ENCODE measurements around the gene ARIH1.
"Not testable (repeated sequence)": the region's sequence is repeated elsewhere in the genome, so short reads cannot be mapped to it uniquely, and the experiment has no call there.

ARIH1 gene

DNA sequence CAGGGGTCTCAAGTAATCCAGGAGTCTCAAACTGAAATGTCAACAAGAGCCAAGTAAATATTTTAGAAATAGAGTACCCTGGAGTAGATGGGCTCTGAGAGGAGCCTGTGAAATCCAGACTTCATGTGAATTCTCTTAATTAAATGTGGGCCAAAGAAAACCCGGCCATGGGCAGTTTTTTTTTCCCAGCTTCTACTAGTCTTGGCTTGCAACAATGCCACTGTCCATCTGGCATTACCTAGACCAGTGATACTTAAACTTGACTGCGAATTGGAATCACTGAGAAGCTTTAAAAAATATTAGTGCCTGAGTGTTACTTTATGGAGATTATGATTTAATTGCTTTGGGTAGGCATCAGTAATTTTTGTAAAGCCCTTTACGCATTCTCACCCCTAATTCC is 114.0 kb downstream of the ARIH1 start:
- H3K9me3 ChIP-seq (ENCODE audit: control insufficient read depth, low read length) = no peaks in the 10 kb centered on the region
- no peaks in the 10 kb centered on the region for H3K4me1 ChIP-seq (ENCODE audit: control insufficient read depth, insufficient read depth, low read length)
- no peak overlapping the region for H3K4me3 ChIP-seq (ENCODE audit: low read length)
- no peaks in the 10 kb centered on the region for H3K36me3 ChIP-seq (ENCODE audit: control insufficient read depth, insufficient read depth, low read length)
- no peaks in the 10 kb centered on the region for H3K27me3 ChIP-seq (ENCODE audit: control insufficient read depth, insufficient read depth, low read length)
- no peak overlapping the region for H3K9ac ChIP-seq (ENCODE audit: low read length)

DNA sequence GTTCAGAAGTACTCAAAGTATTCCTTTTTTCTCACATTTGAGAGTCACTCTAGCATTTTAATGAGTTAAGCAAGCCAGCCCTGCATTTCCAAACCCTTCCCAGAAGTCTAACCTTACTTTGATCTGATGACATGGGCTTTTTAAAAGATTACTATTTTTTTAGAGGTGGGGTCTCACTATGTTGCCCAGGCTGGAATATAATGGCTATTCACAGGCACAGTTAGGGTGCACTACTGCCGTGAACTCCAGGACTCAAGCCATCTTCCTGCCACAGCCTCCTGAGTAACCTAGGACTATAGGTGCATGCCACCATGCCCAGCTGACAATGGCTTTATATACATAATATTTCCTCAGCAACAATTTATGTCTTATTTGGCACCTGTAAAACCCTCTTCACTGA is 116.3 kb downstream of the ARIH1 start:
- Histone ChIP-seq H3K4me1 (ENCODE audit: control insufficient read depth, insufficient read depth, low read length) (no peaks in the 10 kb centered on the region), H3K9ac (ENCODE audit: low read length) (no peak overlapping the region), H3K4me3 (ENCODE audit: low read length) (no peak overlapping the region), H3K9me3 (ENCODE audit: control insufficient read depth, low read length) (no peaks in the 10 kb centered on the region), H3K27me3 (ENCODE audit: control insufficient read depth, insufficient read depth, low read length) (no peaks in the 10 kb centered on the region), H3K36me3 (ENCODE audit: control insufficient read depth, insufficient read depth, low read length) (no peaks in the 10 kb centered on the region)

DNA sequence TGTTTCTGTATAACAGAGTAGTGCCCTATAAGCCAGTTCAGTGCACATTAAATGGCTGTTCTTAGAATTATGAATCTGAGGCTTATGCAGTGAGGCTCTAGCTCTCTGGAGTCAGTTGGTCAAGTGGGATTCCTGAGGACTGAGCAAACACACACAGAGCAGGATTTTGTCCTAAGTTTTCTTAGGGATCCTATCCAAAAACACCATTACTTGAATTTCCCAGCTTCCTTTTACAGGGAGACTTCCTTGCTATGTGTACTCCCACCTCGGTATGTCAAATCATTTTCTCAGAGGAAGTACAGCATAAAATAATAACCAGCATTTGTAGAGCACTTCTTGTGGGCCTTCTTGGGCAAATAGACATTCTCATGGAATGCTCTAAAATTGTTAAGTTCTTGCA is 117.2 kb downstream of the ARIH1 start:
- Histone ChIP-seq H3K36me3 (ENCODE audit: control insufficient read depth, insufficient read depth, low read length) (no peaks in the 10 kb centered on the region), H3K4me1 (ENCODE audit: control insufficient read depth, insufficient read depth, low read length) (no peaks in the 10 kb centered on the region), H3K9me3 (ENCODE audit: control insufficient read depth, low read length) (no peaks in the 10 kb centered on the region), H3K27me3 (ENCODE audit: control insufficient read depth, insufficient read depth, low read length) (no peaks in the 10 kb centered on the region), H3K4me3 (ENCODE audit: low read length) (no peak overlapping the region), H3K9ac (ENCODE audit: low read length) (no peak overlapping the region)

DNA sequence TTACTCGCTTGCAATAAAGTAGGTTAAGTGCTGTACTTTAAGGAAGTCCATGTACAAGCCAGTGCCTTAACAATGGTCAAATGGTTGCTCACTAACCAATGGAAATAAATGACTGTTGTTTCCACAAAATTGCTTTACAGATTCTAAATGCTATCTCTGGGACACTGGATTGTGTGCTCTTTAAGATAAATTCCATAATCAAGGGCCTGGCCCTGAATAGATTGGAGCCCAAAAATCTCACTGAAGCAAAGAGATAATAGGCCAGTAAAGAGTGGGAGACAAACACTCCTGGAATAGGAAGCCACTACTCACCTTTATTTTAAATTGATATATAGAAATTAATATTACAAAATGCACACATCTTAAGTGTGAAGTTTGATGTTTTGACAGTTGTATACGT is 118.0 kb downstream of the ARIH1 start:
- Histone ChIP-seq H3K9ac (ENCODE audit: low read length) (no peak overlapping the region), H3K36me3 (ENCODE audit: control insufficient read depth, insufficient read depth, low read length) (no peaks in the 10 kb centered on the region), H3K4me1 (ENCODE audit: control insufficient read depth, insufficient read depth, low read length) (no peaks in the 10 kb centered on the region), H3K9me3 (ENCODE audit: control insufficient read depth, low read length) (no peaks in the 10 kb centered on the region), H3K4me3 (ENCODE audit: low read length) (no peak overlapping the region), H3K27me3 (ENCODE audit: control insufficient read depth, insufficient read depth, low read length) (no peaks in the 10 kb centered on the region)

DNA sequence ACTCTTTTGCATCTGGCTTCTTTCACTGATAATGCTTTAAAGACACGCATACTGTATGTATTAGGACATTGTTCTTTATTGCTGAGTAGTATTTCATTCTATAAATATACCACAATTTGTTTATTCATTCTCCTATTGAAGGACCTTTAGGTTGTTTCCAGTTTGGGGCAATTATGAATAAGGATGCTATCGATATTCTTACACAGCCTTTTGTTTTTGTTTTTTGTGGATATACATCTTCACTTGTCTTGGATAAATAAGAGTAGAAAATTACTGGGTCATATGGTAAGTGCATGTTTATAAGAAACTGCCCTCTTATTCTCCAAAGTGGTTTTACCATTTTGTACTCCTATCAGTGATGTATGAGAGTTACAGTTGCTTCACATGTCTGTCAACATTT is 118.5 kb downstream of the ARIH1 start:
- Histone ChIP-seq H3K36me3 (ENCODE audit: control insufficient read depth, insufficient read depth, low read length) (no peaks in the 10 kb centered on the region), H3K27me3 (ENCODE audit: control insufficient read depth, insufficient read depth, low read length) (no peaks in the 10 kb centered on the region), H3K4me1 (ENCODE audit: control insufficient read depth, insufficient read depth, low read length) (no peaks in the 10 kb centered on the region), H3K4me3 (ENCODE audit: low read length) (no peak overlapping the region), H3K9me3 (ENCODE audit: control insufficient read depth, low read length) (no peaks in the 10 kb centered on the region), H3K9ac (ENCODE audit: low read length) (no peak overlapping the region)

DNA sequence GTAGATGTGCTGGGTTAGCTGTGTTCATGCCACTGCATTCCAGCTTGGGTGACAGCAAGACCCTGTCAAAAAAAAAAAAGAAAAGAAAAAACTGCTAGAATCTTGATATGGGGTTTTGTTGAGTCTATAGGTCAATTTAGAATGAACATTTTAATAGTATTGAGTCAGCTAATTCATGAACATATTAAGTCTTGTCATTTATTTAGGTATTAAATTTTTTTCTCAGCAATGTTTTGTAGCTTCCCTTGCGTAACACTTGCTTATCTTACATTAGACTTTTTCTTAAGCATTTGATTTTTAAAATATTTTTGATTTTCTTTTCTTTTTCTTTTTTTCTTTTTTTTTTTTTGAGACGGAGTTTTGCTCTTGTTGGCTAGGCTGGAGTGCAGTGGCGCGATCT is 119.7 kb downstream of the ARIH1 start:
- H3K27me3 ChIP-seq (ENCODE audit: control insufficient read depth, insufficient read depth, low read length) = no peaks in the 10 kb centered on the region
- no peak overlapping the region for H3K4me3 ChIP-seq (ENCODE audit: low read length)
- H3K9me3 ChIP-seq (ENCODE audit: control insufficient read depth, low read length) = no peaks in the 10 kb centered on the region
- no peaks in the 10 kb centered on the region for H3K36me3 ChIP-seq (ENCODE audit: control insufficient read depth, insufficient read depth, low read length)
- H3K9ac ChIP-seq (ENCODE audit: low read length) = no peak overlapping the region
- H3K4me1 ChIP-seq (ENCODE audit: control insufficient read depth, insufficient read depth, low read length) = no peaks in the 10 kb centered on the region

DNA sequence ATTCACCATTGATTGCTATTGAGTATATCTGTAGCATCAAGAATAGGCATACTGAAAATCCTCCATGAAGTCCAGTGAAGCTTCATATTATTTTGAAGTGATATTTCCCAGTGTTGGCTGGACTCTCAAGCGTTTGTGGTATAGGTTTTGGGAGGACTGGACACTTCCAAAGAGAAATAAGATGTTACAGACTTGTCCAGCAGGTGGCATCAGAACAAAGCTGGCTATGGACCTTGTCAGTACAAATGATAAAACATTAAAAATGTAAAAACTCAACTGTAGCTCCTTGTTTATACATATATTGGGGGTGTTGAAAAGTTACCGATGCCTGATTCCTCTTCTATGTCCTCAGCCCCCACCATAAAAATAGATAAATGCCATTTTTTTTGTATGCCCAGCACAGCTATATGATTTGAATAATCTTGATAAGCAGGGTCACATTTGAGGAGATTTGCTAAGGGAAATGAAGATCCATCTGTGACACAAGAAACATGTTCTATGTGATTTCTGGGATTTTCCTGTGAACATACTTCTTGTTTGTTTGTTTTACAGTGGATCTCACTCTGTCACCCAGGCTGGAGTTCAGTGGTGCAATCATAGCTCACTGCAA is 125.8 kb downstream of the ARIH1 start:
- no peaks in the 10 kb centered on the region for H3K4me1 ChIP-seq (ENCODE audit: control insufficient read depth, insufficient read depth, low read length)
- H3K9me3 ChIP-seq (ENCODE audit: control insufficient read depth, low read length) = no peaks in the 10 kb centered on the region
- no peaks in the 10 kb centered on the region for H3K36me3 ChIP-seq (ENCODE audit: control insufficient read depth, insufficient read depth, low read length)
- H3K27me3 ChIP-seq (ENCODE audit: control insufficient read depth, insufficient read depth, low read length) = no peaks in the 10 kb centered on the region
- H3K4me3 ChIP-seq (ENCODE audit: low read length) = no peak overlapping the region
- no peak overlapping the region for H3K9ac ChIP-seq (ENCODE audit: low read length)

DNA sequence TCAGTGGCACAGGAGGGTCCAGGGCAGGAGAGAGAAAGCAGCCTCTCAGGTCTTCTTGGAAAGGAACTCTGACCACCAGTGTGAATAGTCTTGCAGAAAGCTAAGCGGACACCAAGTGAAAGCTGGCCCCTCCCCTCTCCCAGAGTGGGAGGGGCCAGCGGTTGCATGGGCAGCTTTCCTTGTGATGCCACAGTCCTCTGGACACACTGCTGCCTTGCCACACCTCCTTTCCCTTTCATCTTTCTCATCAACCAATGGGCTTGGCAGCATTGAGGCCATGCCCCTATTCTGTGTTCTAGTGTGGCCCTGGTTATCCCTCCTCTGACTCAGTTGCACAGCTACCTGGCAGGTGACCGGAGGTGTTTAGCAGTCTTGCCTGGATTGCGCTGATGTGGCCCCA is 130.7 kb downstream of the ARIH1 start:
- H3K27me3 ChIP-seq (ENCODE audit: control insufficient read depth, insufficient read depth, low read length) = no peaks in the 10 kb centered on the region
- H3K9me3 ChIP-seq (ENCODE audit: control insufficient read depth, low read length) = no peaks in the 10 kb centered on the region
- H3K4me1 ChIP-seq (ENCODE audit: control insufficient read depth, insufficient read depth, low read length) = no peaks in the 10 kb centered on the region
- no peak overlapping the region for H3K9ac ChIP-seq (ENCODE audit: low read length)
- H3K36me3 ChIP-seq (ENCODE audit: control insufficient read depth, insufficient read depth, low read length) = no peaks in the 10 kb centered on the region
- H3K4me3 ChIP-seq (ENCODE audit: low read length) = no peak overlapping the region

DNA sequence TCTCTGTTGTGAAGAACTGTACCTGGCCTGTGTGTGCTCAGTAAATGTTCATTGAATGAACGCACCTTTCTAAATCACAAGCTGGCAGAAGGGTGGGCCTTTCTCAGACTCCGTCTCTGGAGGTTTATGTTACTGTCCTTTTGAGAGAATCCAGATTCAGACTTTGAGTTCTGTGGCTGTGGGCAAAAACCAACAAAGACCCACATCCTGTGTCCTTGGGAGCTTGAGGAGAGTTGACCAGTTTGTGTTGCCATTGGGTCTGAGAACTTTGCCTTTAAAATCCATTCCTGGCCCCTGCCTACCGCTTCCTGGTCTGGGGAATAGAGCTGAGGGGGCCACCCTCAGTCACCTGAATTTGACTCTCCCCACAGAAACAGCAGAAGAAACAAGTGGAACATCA is 134.0 kb downstream of the ARIH1 start:
- not testable (repeated sequence) for H3K9ac ChIP-seq (ENCODE audit: low read length)

DNA sequence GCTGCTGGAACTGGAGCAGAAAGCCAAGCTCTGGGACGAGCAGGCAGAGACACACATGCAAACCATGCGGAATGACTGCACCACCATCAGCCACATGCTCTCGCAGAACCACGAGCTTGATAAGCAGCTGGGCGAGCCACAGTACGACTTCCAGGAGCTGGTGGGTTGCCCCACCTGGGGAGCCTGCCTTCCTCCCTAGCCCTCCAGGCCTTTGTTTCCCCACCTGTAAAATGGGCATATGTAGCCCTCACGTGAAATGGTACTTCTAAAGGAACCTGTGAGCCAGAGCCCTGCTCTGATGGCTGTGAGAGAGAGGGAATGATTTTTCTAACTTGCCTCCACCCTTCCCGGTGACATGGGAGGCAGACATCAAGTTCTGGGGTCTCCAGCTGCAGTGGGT is 135.7 kb downstream of the ARIH1 start:
- no peaks in the 10 kb centered on the region for H3K9me3 ChIP-seq (ENCODE audit: control insufficient read depth, low read length)
- no peaks in the 10 kb centered on the region for H3K4me1 ChIP-seq (ENCODE audit: control insufficient read depth, insufficient read depth, low read length)
- no peaks in the 10 kb centered on the region for H3K36me3 ChIP-seq (ENCODE audit: control insufficient read depth, insufficient read depth, low read length)
- H3K9ac ChIP-seq (ENCODE audit: low read length) = no peak overlapping the region
- no peaks in the 10 kb centered on the region for H3K27me3 ChIP-seq (ENCODE audit: control insufficient read depth, insufficient read depth, low read length)
- no peak overlapping the region for H3K4me3 ChIP-seq (ENCODE audit: low read length)

More for the DNA sequence above, 134.0 kb downstream of the ARIH1 start:
- H3K4me1 ChIP-seq (ENCODE audit: control insufficient read depth, insufficient read depth, low read length); H3K36me3 ChIP-seq (ENCODE audit: control insufficient read depth, insufficient read depth, low read length); H3K9me3 ChIP-seq (ENCODE audit: control insufficient read depth, low read length); H3K27me3 ChIP-seq (ENCODE audit: control insufficient read depth, insufficient read depth, low read length); H3K4me3 ChIP-seq (ENCODE audit: low read length): not testable (repeated sequence)

DNA sequence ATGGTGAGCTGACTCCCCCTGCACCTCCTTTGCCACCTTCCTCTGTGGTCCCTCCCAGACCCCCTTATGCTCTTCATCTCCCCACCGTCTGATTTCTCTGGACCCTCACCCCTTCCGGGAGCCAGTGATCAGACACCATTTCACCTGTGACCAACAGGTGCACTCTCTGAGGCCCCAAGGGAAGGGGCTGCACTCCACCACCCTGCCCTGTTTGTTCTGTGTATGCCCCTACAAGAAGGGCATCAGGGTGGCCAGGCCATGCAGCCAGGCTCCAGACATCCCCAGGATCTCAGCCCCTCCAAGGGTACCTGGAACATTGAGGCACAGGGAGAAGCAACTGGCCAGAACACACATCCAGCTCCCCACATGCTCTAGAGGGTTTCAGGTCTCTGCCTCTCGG is 138.2 kb downstream of the ARIH1 start:
- not testable (repeated sequence) for H3K4me1 ChIP-seq (ENCODE audit: control insufficient read depth, insufficient read depth, low read length); H3K9me3 ChIP-seq (ENCODE audit: control insufficient read depth, low read length); H3K9ac ChIP-seq (ENCODE audit: low read length); H3K4me3 ChIP-seq (ENCODE audit: low read length); H3K36me3 ChIP-seq (ENCODE audit: control insufficient read depth, insufficient read depth, low read length); H3K27me3 ChIP-seq (ENCODE audit: control insufficient read depth, insufficient read depth, low read length)

DNA sequence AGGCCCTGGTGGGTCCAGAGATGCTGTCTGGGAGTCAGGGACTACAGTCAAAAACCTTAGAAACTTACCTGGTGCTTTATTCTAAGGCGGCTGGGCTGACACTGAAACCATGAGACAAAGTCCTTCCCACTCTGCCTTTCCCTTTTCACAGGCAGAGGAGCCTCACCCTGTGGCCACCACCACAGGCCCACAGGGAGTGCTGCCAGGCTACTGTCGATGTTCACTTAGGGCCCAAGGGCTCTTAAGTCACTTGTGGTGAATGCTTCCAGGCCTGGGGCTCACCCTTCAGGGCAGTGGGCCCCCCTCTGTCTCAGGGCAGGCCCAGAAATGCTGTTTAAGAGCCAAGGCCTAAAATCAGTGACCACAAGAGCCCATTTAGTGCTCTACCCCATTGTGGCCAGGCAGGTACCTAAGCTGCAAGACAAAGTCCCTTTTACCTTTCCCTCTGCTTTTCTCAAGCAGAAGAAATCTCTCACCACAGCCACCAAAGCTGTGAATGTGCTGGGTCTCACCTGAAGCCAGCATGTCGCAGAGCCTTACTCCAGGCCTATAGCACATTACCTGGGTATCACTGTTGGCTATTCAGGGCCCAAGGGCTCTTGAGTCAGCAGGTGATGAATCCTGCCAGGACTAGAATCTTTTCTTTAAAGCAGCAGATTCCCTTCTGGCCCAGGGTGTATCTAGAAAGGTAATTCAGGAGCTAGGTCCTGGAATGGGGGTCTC is 140.8 kb downstream of the ARIH1 start:
- no peaks in the 10 kb centered on the region for H3K9me3 ChIP-seq (ENCODE audit: control insufficient read depth, low read length)
- H3K4me3 ChIP-seq (ENCODE audit: low read length) = no peak overlapping the region
- H3K9ac ChIP-seq (ENCODE audit: low read length) = no peak overlapping the region
- no peaks in the 10 kb centered on the region for H3K27me3 ChIP-seq (ENCODE audit: control insufficient read depth, insufficient read depth, low read length)
- no peaks in the 10 kb centered on the region for H3K36me3 ChIP-seq (ENCODE audit: control insufficient read depth, insufficient read depth, low read length)
- no peaks in the 10 kb centered on the region for H3K4me1 ChIP-seq (ENCODE audit: control insufficient read depth, insufficient read depth, low read length)
